Measurements from ENCODE around the gene BBS9. TPM values are rescaled to one million over a fixed set of nuclear protein-coding genes. Genes with fewer than 3 reads are reported as not detected.

The BBS9 gene
- total and polyA plus RNA-seq, 2 experiments from 2014 or later, result 27.2 to 66.1 TPM

DNA sequence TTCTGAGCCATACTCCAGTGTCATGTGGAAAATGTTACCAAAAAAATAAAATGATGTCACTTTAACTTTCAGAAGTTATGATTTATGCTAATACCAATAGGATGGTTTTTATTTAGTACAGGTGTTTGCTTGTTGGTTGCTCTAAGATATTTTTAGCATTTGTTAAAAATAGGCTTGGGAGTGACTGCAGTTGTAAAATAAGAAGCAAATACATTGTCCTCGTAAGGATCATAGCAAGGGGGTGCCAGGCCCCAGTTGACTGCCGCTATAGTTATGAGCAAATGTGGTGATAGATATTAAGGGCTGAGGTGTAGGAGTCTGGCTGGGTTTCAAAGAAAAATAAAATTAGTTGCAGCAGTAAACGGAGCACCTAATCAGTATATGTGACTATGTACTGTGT is 421.6 kb downstream of the BBS9 start:
- Histone ChIP-seq H3K4me3 (no peak overlapping the region), H3K36me3 (ENCODE audit: insufficient read depth) (no peaks in the 10 kb centered on the region), H3K27ac (ENCODE audit: low read depth) (no peak overlapping the region), H3K79me2 (replicated peaks; ENCODE audit: insufficient read depth) (no peaks in the 10 kb centered on the region), H3K4me2 (no peak overlapping the region), H3K4me1 (ENCODE audit: insufficient read depth) (no peaks in the 10 kb centered on the region), H3F3A (replicated peaks; ENCODE audit: low read depth) (no peaks in the 10 kb centered on the region), H3K27me3 (ENCODE audit: insufficient read depth) (no peaks in the 10 kb centered on the region), H3K9me2 (ENCODE audit: insufficient read depth) (no peaks in the 10 kb centered on the region), H4K20me1 (replicated peaks; ENCODE audit: insufficient read depth) (no peaks in the 10 kb centered on the region), H2AFZ (no peak overlapping the region)
- Mint-ChIP-seq H3K4me3 (no peak overlapping the region), H3K36me3 (ENCODE audit: low read depth) (no peaks in the 10 kb centered on the region), H3K9me3 (no peaks in the 10 kb centered on the region), H3K27ac (no peak overlapping the region), H3K4me1 (no peaks in the 10 kb centered on the region), H3K27me3 (ENCODE audit: insufficient read depth, low read depth, poor library complexity) (no peaks in the 10 kb centered on the region)
- TF ChIP-seq ZNF114 (CRISPR knock-in tag; IDR thresholded peaks at IDR 0.05) (no peak), EZH2 (IDR thresholded peaks at IDR 0.05; ENCODE audit: low read depth, unreplicated experiment) (no peak), NANOG (IDR thresholded peaks at IDR 0.05; ENCODE audit: borderline replicate concordance) (no peak), CREB1 (CRISPR knock-in tag; IDR thresholded peaks at IDR 0.05; ENCODE audit: low read depth) (no peak), EZH2phosphoT487 (IDR thresholded peaks at IDR 0.05; ENCODE audit: unreplicated experiment) (no peak), STAT1 (IDR thresholded peaks at IDR 0.05; ENCODE audit: unreplicated experiment) (no peak), POLR2AphosphoS5 (IDR thresholded peaks at IDR 0.05; ENCODE audit: low read depth) (no peak), JUNB (IDR thresholded peaks at IDR 0.05; ENCODE audit: unreplicated experiment) (no peak)
- TF ChIP-seq, protein P1, sequence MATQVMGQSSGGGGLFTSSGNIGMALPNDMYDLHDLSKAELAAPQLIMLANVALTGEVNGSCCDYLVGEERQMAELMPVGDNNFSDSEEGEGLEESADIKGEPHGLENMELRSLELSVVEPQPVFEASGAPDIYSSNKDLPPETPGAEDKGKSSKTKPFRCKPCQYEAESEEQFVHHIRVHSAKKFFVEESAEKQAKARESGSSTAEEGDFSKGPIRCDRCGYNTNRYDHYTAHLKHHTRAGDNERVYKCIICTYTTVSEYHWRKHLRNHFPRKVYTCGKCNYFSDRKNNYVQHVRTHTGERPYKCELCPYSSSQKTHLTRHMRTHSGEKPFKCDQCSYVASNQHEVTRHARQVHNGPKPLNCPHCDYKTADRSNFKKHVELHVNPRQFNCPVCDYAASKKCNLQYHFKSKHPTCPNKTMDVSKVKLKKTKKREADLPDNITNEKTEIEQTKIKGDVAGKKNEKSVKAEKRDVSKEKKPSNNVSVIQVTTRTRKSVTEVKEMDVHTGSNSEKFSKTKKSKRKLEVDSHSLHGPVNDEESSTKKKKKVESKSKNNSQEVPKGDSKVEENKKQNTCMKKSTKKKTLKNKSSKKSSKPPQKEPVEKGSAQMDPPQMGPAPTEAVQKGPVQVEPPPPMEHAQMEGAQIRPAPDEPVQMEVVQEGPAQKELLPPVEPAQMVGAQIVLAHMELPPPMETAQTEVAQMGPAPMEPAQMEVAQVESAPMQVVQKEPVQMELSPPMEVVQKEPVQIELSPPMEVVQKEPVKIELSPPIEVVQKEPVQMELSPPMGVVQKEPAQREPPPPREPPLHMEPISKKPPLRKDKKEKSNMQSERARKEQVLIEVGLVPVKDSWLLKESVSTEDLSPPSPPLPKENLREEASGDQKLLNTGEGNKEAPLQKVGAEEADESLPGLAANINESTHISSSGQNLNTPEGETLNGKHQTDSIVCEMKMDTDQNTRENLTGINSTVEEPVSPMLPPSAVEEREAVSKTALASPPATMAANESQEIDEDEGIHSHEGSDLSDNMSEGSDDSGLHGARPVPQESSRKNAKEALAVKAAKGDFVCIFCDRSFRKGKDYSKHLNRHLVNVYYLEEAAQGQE (IDR thresholded peaks at IDR 0.05; ENCODE audit: unreplicated experiment), result no peak
- TF ChIP-seq, protein P2, sequence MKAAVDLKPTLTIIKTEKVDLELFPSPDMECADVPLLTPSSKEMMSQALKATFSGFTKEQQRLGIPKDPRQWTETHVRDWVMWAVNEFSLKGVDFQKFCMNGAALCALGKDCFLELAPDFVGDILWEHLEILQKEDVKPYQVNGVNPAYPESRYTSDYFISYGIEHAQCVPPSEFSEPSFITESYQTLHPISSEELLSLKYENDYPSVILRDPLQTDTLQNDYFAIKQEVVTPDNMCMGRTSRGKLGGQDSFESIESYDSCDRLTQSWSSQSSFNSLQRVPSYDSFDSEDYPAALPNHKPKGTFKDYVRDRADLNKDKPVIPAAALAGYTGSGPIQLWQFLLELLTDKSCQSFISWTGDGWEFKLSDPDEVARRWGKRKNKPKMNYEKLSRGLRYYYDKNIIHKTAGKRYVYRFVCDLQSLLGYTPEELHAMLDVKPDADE (IDR thresholded peaks at IDR 0.05), result no peak
- TF ChIP-seq, protein P3, sequence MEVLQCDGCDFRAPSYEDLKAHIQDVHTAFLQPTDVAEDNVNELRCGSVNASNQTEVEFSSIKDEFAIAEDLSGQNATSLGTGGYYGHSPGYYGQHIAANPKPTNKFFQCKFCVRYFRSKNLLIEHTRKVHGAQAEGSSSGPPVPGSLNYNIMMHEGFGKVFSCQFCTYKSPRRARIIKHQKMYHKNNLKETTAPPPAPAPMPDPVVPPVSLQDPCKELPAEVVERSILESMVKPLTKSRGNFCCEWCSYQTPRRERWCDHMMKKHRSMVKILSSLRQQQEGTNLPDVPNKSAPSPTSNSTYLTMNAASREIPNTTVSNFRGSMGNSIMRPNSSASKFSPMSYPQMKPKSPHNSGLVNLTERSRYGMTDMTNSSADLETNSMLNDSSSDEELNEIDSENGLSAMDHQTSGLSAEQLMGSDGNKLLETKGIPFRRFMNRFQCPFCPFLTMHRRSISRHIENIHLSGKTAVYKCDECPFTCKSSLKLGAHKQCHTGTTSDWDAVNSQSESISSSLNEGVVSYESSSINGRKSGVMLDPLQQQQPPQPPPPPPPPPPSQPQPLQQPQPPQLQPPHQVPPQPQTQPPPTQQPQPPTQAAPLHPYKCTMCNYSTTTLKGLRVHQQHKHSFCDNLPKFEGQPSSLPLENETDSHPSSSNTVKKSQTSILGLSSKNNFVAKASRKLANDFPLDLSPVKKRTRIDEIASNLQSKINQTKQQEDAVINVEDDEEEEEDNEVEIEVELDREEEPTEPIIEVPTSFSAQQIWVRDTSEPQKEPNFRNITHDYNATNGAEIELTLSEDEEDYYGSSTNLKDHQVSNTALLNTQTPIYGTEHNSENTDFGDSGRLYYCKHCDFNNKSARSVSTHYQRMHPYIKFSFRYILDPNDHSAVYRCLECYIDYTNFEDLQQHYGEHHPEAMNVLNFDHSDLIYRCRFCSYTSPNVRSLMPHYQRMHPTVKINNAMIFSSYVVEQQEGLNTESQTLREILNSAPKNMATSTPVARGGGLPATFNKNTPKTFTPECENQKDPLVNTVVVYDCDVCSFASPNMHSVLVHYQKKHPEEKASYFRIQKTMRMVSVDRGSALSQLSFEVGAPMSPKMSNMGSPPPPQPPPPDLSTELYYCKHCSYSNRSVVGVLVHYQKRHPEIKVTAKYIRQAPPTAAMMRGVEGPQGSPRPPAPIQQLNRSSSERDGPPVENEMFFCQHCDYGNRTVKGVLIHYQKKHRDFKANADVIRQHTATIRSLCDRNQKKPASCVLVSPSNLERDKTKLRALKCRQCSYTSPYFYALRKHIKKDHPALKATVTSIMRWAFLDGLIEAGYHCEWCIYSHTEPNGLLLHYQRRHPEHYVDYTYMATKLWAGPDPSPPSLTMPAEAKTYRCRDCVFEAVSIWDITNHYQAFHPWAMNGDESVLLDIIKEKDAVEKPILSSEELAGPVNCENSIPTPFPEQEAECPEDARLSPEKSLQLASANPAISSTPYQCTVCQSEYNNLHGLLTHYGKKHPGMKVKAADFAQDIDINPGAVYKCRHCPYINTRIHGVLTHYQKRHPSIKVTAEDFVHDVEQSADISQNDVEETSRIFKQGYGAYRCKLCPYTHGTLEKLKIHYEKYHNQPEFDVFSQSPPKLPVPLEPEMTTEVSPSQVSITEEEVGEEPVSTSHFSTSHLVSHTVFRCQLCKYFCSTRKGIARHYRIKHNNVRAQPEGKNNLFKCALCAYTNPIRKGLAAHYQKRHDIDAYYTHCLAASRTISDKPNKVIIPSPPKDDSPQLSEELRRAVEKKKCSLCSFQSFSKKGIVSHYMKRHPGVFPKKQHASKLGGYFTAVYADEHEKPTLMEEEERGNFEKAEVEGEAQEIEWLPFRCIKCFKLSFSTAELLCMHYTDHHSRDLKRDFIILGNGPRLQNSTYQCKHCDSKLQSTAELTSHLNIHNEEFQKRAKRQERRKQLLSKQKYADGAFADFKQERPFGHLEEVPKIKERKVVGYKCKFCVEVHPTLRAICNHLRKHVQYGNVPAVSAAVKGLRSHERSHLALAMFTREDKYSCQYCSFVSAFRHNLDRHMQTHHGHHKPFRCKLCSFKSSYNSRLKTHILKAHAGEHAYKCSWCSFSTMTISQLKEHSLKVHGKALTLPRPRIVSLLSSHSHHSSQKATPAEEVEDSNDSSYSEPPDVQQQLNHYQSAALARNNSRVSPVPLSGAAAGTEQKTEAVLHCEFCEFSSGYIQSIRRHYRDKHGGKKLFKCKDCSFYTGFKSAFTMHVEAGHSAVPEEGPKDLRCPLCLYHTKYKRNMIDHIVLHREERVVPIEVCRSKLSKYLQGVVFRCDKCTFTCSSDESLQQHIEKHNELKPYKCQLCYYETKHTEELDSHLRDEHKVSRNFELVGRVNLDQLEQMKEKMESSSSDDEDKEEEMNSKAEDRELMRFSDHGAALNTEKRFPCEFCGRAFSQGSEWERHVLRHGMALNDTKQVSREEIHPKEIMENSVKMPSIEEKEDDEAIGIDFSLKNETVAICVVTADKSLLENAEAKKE (CRISPR knock-in tag; IDR thresholded peaks at IDR 0.05), result no peak
- TF ChIP-seq, protein P4, sequence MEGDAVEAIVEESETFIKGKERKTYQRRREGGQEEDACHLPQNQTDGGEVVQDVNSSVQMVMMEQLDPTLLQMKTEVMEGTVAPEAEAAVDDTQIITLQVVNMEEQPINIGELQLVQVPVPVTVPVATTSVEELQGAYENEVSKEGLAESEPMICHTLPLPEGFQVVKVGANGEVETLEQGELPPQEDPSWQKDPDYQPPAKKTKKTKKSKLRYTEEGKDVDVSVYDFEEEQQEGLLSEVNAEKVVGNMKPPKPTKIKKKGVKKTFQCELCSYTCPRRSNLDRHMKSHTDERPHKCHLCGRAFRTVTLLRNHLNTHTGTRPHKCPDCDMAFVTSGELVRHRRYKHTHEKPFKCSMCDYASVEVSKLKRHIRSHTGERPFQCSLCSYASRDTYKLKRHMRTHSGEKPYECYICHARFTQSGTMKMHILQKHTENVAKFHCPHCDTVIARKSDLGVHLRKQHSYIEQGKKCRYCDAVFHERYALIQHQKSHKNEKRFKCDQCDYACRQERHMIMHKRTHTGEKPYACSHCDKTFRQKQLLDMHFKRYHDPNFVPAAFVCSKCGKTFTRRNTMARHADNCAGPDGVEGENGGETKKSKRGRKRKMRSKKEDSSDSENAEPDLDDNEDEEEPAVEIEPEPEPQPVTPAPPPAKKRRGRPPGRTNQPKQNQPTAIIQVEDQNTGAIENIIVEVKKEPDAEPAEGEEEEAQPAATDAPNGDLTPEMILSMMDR (conservative IDR thresholded peaks at IDR 0.05; ENCODE audit: low read depth in 2 of 2), result no peak
- ATAC-seq, result no peak
- no peak for DNase-seq (ENCODE audit: low spot score)

All from GM23338 (cell line).